ENCODE measurements around the gene RING1.

Gene RING1

GRCh38 chr6:33208091-33208967 is at the start of gene RING1:
Gene RING1, plus strand, starts transcription at chr6:33208500. Its CDS starts 323 bp downstream, at chr6:33208823.
- DNase-seq: peak; percentile 52

DNA sequence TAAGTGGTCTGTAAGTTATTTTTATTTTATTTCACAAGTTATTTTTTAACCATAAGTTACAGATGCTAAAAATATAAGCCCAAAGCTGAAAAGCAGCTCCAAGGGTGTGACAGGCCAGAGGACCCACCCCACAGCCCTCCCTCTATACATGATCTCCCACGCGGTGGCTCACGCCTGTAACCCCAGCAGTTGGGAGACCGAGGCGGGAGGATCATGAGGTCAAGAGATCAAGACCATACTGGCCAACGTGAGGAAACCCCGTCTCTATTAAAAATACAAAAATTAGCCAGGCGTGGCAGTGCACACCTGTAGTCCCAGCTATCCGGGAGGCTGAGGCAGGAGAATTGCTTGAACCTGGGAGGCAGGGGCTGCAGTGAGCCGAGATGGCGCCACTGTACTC is 48.2 kb upstream of the RING1 start:
- no peak for DNase-seq

DNA sequence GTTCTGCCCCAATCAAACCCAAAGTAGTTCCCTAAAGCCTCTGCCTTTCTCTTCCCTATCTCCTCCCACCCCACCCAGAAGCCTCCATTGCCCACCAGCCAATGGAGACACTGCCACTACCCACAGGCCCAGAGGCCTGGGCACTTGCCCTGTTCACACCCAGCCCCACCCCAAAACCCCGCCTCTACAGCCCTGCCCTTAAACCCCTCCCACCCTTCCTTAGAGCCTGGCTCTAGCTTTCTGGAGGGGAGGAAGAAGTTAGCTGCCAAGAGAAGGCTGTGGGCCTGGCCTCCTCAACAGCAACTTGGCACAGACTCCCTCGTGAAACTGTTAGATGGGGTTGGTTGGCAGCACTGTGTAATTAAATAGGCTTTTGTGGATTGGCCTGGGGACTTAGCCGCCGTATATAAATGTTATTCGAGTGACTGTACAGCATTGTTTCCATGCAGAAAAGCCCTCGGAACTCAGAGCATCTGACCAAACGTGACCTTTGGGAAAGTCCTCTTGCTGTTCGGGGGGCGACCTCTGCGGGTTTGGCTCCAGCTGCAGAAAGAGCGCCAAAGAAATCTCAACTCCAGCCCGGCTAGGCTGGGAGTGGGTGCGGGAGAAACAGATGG is 47.5 kb upstream of the RING1 start:
- DNase-seq: no peak

- DNase-seq: peak; percentile 53
Observed at GRCh38 chr6:33161354-33162331, 46.7 kb upstream of the RING1 start.

DNA sequence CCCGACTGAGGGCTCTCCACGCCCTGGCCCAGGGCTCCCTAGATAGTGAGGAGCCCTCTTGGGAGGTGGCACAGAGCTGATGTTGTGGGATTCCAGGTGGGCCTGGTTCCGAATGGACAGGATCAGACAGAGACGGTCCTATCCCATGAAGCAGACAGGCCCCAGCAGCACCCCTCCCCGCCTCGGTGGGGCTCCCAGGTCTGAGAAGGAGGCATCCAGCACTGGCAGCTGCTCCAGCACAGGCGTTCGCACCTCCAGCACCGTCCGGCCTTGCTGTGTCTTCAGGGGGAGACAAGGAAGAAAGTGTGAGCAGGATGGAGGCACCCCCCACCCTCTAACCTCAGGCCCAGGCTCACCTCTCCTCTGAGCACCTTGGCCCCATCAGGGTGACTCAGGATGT is 44.8 kb upstream of the RING1 start:
- no peak for DNase-seq

GRCh38 chr6:33164176-33164575 is 44.1 kb upstream of the RING1 start:
- no peak for DNase-seq

GRCh38 chr6:33164665-33165373 is 43.5 kb upstream of the RING1 start:
- DNase-seq: no peak

GRCh38 chr6:33165581-33166258 is 42.6 kb upstream of the RING1 start:
- DNase-seq: no peak

DNA sequence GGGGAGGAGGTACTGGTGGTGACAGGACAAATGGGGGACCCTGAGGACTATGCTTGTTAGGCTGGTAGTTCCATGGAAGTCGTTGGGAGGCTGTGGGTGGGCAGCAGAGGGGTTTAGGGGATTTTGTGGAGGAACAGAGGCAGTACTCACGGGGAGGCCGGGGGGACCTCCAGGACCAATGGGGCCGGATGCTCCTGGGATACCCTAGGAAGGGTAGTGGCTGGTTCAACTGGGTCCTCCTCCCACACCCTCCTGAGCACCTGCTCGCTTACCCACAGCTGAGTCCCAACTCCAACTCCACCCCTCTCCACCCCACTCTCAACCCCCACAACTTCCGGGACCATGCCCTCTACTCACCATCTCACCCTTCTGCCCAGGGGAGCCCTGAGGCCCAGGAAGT is 41.9 kb upstream of the RING1 start:
- no peak for DNase-seq

DNA sequence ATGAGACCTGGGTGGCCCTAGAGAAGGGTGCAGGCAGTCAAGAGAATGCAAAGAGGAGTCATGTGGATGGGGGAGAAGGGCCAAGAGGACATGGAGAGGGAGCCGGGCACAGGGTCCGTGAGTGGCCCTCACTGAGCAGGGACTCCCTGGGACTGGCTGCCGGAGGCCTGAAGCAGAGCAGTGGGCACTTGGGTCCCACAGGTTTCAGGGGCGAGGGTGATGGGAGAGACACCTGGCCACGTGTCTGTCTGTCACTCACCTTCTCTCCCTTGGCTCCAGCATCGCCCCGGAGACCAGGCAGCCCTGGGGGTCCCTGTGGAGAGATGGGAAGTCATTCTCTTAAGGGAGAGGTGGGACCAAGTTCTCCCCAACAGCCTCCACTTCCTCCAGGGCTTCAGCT is 41.5 kb upstream of the RING1 start:
- no peak for DNase-seq

DNA sequence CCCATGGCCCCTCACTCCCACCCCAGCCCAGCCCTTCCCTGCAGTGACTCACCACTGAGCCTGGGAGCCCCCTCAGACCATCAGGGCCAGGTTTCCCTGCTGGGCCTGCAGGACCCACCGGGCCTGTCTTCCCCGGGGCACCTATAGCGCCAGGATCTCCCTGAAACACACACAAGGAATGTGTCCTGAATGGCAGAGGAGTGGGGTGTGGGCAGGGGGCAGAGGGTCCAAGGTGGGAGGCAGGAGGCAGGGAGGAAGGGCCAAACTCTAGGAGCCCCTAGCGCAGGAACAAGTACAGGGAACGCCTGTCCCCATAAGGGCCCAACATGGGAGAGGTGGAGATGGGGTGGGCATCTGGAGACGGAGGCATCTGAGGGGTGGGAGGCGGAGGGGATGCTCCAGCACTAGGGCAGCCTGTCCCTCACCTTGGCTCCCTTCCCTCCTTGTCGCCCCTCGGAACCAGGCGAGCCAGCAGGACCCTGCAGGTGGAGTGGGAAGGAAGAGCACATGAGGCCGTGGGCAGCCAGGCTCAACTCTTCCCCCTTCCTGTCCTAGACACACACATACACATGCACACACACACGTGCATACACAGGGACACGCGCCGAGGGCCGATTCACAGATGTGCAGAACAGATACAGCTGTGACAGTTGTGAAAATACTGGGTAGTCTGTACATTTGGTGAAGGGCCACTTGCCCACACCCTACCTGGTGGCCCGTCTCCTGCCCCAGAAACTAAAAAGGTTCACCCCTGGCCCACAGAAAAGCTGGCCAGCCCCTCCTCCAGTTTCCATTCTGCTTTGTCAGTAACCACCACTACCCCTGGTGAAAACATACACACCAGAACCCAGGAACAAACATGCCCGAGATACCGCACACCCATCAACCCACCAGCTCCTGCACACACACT is 40.7 kb upstream of the RING1 start:
- DNase-seq: no peak

- no peak for DNase-seq
Observed at GRCh38 chr6:33168284-33168601, 40.1 kb upstream of the RING1 start.

DNA sequence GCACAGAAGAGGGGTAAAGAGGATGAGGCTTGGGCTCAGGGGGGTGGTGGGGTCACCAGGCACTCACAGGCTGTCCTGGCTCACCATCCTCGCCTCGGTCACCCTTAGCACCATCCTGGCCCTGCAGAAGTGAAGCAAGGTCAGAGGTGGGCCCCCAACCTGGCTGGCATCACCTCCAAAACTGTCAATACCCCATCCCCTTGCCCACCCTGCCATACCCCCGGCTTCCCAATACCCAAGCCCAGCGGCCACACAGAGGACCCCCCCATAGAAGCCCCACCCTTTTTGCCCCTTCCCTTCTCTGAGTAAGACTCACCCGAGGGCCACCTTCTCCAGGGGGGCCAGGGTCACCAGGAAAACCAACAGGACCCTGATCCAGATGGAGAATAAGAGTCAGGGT is 39.7 kb upstream of the RING1 start:
- DNase-seq: no peak

- no peak for DNase-seq
Observed at GRCh38 chr6:33169291-33170175, 38.8 kb upstream of the RING1 start.

GRCh38 chr6:33170176-33171015 is 37.9 kb upstream of the RING1 start:
- no peak for DNase-seq

GRCh38 chr6:33171016-33171879 is 37.1 kb upstream of the RING1 start:
- DNase-seq: no peak

- DNase-seq: no peak
Observed at GRCh38 chr6:33171880-33172687, 36.2 kb upstream of the RING1 start.

Data from NCI-H1105 (cell line).